ENCODE data around the gene NCAM2. TPM values are rescaled to one million over a fixed set of nuclear protein-coding genes. Genes with fewer than 3 reads are reported as not detected.
"Not testable (repeated sequence)": the region's sequence is repeated elsewhere in the genome, so short reads cannot be mapped to it uniquely, and the experiment has no call there.

Gene NCAM2
- polyA plus RNA-seq, 1 donor from 2014 or later, result 9.8 TPM

- Histone ChIP-seq H4K20me1 (ENCODE audit: insufficient read depth) (no peaks in the 10 kb centered on the region), H3K4me3 (ENCODE audit: low read length) (no peak overlapping the region), H2AFZ (ENCODE audit: low read depth, low read length) (no peak overlapping the region), H3K9me3 (ENCODE audit: low read length) (no peaks in the 10 kb centered on the region), H3F3A (ENCODE audit: insufficient read depth, low read length, poor library complexity, severe bottlenecking) (no peaks in the 10 kb centered on the region), H3K9me2 (ENCODE audit: insufficient read depth, low read length) (no peaks in the 10 kb centered on the region), H3K9ac (ENCODE audit: low read length) (no peak overlapping the region), H3K4me2 (ENCODE audit: low read length) (no peak overlapping the region), H3K79me2 (replicated peaks; ENCODE audit: insufficient read depth, low read length) (no peaks in the 10 kb centered on the region), H3K27ac (ENCODE audit: low read length) (no peak overlapping the region), H3K27me3 (ENCODE audit: insufficient read depth, low read depth, low read length) (no peaks in the 10 kb centered on the region), H3K36me3 (ENCODE audit: insufficient read depth, low read length) (no peaks in the 10 kb centered on the region)
- TF ChIP-seq MXI1 (conservative IDR thresholded peaks at IDR 0.05; ENCODE audit: poor library complexity, severe bottlenecking), result no peak
- TF ChIP-seq CTCF (IDR thresholded peaks at IDR 0.05; ENCODE audit: poor library complexity, severe bottlenecking), result no peak
- TF ChIP-seq REST (IDR thresholded peaks at IDR 0.05; ENCODE audit: borderline replicate concordance), result no peak
- no peak for TF ChIP-seq SMC3 (conservative IDR thresholded peaks at IDR 0.05; ENCODE audit: poor library complexity)
- no peak for TF ChIP-seq EP300 (conservative IDR thresholded peaks at IDR 0.05; ENCODE audit: poor library complexity, severe bottlenecking)
- TF ChIP-seq EZH2 (IDR thresholded peaks at IDR 0.05; ENCODE audit: borderline replicate concordance, insufficient read depth, low read length, poor library complexity, severe bottlenecking), result no peak
- no peak for TF ChIP-seq TAF1 (IDR thresholded peaks at IDR 0.05; ENCODE audit: low read depth)
- no peak for TF ChIP-seq POLR2AphosphoS5 (IDR thresholded peaks at IDR 0.05)
- TF ChIP-seq RAD21 (conservative IDR thresholded peaks at IDR 0.05), result no peak
Observed at GRCh38 chr21:21148514-21148913, 150.3 kb downstream of the NCAM2 start.

GRCh38 chr21:21149445-21149844, 151.2 kb downstream of the NCAM2 start:
- not testable (repeated sequence) for H3K9ac ChIP-seq (ENCODE audit: low read length); H3K4me2 ChIP-seq (ENCODE audit: low read length); H3K27me3 ChIP-seq (ENCODE audit: insufficient read depth, low read depth, low read length); H3K27ac ChIP-seq (ENCODE audit: low read length); H4K20me1 ChIP-seq (ENCODE audit: insufficient read depth); H3K4me3 ChIP-seq (ENCODE audit: low read length); H3K36me3 ChIP-seq (ENCODE audit: insufficient read depth, low read length); H3F3A ChIP-seq (ENCODE audit: insufficient read depth, low read length, poor library complexity, severe bottlenecking); H3K9me3 ChIP-seq (ENCODE audit: low read length); H3K79me2 ChIP-seq (replicated peaks; ENCODE audit: insufficient read depth, low read length); H3K9me2 ChIP-seq (ENCODE audit: insufficient read depth, low read length); H2AFZ ChIP-seq (ENCODE audit: low read depth, low read length)

- H2AFZ ChIP-seq (ENCODE audit: low read depth, low read length), result no peak overlapping the region
- H3K4me2 ChIP-seq (ENCODE audit: low read length), result no peak overlapping the region
- H3K79me2 ChIP-seq (replicated peaks; ENCODE audit: insufficient read depth, low read length), result no peaks in the 10 kb centered on the region
- no peaks in the 10 kb centered on the region for H3K9me3 ChIP-seq (ENCODE audit: low read length)
- no peaks in the 10 kb centered on the region for H3F3A ChIP-seq (ENCODE audit: insufficient read depth, low read length, poor library complexity, severe bottlenecking)
- H3K9me2 ChIP-seq (ENCODE audit: insufficient read depth, low read length), result no peaks in the 10 kb centered on the region
- H3K36me3 ChIP-seq (ENCODE audit: insufficient read depth, low read length), result no peaks in the 10 kb centered on the region
- H3K27me3 ChIP-seq (ENCODE audit: insufficient read depth, low read depth, low read length), result no peaks in the 10 kb centered on the region
- H3K9ac ChIP-seq (ENCODE audit: low read length), result no peak overlapping the region
- no peak for TF ChIP-seq RAD21 (conservative IDR thresholded peaks at IDR 0.05)
- TF ChIP-seq MXI1 (conservative IDR thresholded peaks at IDR 0.05; ENCODE audit: poor library complexity, severe bottlenecking), result no peak
- no peak for TF ChIP-seq EZH2 (IDR thresholded peaks at IDR 0.05; ENCODE audit: borderline replicate concordance, insufficient read depth, low read length, poor library complexity, severe bottlenecking)
- TF ChIP-seq TAF1 (IDR thresholded peaks at IDR 0.05; ENCODE audit: low read depth), result no peak
- TF ChIP-seq REST (IDR thresholded peaks at IDR 0.05; ENCODE audit: borderline replicate concordance), result no peak
- TF ChIP-seq SMC3 (conservative IDR thresholded peaks at IDR 0.05; ENCODE audit: poor library complexity), result no peak
- TF ChIP-seq CTCF (IDR thresholded peaks at IDR 0.05; ENCODE audit: poor library complexity, severe bottlenecking), result no peak
- TF ChIP-seq EP300 (conservative IDR thresholded peaks at IDR 0.05; ENCODE audit: poor library complexity, severe bottlenecking), result no peak
- no peaks in the 10 kb centered on the region for H4K20me1 ChIP-seq (ENCODE audit: insufficient read depth)
- H3K4me3 ChIP-seq (ENCODE audit: low read length), result no peak overlapping the region
- no peak overlapping the region for H3K27ac ChIP-seq (ENCODE audit: low read length)
Observed at GRCh38 chr21:21151231-21151630, 153.0 kb downstream of the NCAM2 start.
